Erythroblast (primary cell): Measurements from ENCODE around the gene PRKAR1B.
"Not testable (repeated sequence)": the region's sequence is repeated elsewhere in the genome, so short reads cannot be mapped to it uniquely, and the experiment has no call there.

Source experiments
- DNase-seq, 2 experiments: peaks; one replicate each; lab custom pipeline; 2025; lab: John Stamatoyannopoulos, UW
- GATA1 ChIP-seq: IDR thresholded peaks from 2 replicates; pipeline ENCODE4 v1.6.1; 2011; ENCODE audit warnings: low read depth, mild to moderate bottlenecking, control low read depth, low read length, moderate library complexity
- POLR2A ChIP-seq: IDR thresholded peaks from 2 replicates; pipeline ENCODE4 v1.6.1; 2011; ENCODE audit warnings: mild to moderate bottlenecking, low read length

The PRKAR1B gene

GRCh38 chr7:628402-628763 lies 98.7 kb downstream of the PRKAR1B start:
- no peak for DNase-seq
- TF ChIP-seq GATA1 (no peak), POLR2A (no peak)

DNA sequence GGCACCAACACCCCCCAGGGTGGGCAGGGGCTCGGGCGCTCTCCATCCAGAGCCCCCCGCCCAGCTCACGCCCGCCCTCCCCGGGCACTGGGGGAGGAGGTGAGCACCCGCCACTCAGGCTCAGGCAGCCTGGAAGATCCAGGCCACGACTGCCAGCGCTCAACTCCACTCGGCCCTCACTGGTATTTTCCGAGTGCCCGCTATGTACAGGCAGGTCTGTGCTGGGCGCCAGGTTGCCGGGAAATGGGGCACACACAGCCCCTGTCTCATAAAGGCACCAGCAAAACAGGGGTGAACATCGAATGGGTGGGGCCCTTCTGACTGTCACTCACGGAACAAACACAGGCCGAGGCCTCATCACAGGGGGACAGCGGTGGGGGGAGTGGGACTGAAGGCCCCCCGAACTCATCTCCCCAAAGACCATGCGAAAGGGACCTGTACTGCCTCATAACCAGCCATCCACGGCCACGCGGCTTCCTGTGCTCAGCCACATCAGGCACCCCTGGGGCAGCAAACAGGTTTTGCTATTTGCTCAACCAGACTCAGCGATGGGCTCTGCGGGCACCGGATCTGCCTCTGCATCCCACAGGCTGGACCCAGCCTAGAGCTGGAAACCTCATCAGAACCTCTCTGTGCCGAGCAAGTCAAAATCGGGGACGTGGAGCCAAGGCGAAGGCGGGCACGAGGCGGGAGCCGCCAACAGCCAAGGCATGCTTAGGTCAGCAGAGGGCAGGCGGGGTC lies 99.2 kb downstream of the PRKAR1B start:
- DNase-seq, result no peak
- no peak for TF ChIP-seq POLR2A
- TF ChIP-seq GATA1, result no peak

GRCh38 chr7:625376-625971 lies 101.6 kb downstream of the PRKAR1B start:
- TF ChIP-seq GATA1 (no peak), POLR2A (no peak)

DNA sequence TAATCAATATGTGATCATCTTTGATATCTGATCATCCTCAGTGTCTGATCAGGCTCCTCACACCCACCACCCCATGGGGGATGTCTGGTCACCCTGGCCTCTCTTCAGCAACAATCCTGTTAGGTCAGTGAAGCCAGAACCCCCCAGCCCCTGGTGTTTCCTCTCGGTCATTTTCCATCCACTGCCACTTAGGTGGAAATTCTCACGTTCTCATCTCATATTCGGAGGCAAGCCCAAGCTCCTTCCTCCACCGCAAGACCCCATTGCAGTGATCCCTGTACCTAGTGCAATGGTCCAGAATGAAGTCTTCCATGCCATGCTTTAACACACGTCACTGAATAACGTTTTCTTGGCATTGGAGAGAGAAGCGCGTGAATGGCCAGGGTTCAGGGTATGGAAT lies 103.6 kb downstream of the PRKAR1B start:
- TF ChIP-seq GATA1 (no peak), POLR2A (no peak)
- DNase-seq, result no peak

More at GRCh38 chr7:625376-625971, 101.6 kb downstream of the PRKAR1B start:
- peak; percentile 29 to 50 for DNase-seq

GRCh38 chr7:621572-622285 lies 105.4 kb downstream of the PRKAR1B start:
- no peak for DNase-seq
- TF ChIP-seq POLR2A, result no peak
- no peak for TF ChIP-seq GATA1

DNA sequence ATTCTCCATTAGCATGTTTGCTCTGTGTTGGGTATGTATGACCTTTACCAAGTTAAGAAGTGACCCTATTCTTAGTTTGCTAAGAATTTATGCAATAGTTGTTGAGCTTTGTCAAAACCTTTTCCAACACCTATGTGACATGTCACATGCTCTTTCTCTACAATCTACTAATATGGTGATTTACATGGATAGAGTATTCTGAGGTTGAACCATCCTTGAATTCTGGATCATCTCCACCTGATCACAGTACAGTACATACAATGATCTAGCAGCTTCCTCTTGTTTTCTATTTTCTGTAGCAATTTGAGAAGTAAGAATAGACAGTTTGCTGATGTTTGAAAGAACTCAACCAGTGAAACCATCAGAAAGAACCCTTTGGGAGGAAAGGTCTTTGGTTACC lies 106.2 kb downstream of the PRKAR1B start:
- TF ChIP-seq POLR2A (no peak), GATA1 (no peak)
- peak; percentile 17 to 19 for DNase-seq

DNA sequence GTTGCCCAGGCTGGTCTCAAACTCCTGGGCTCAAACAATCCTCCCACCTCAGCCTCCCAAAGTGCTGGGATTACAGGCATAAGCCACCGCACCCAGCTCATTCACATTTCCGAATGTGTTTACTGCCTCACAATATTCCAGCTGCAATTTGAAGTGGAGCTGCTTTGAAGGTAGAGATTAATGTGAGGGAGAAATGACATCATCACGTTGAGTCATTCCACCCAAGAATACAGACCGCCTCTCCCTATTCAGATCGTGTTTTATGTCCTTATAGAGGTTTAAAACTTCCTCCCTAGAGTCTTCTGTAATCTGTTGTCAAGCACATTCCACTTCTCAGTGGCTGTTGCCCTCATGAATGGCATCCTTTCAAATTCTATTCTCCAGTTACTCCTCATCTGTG lies 107.0 kb downstream of the PRKAR1B start:
- DNase-seq, result peak in 1 of 2 experiments; percentile 4

GRCh38 chr7:619368-619840 lies 107.7 kb downstream of the PRKAR1B start:
- DNase-seq, result no peak
- TF ChIP-seq POLR2A, result no peak

More for the DNA sequence above, 107.0 kb downstream of the PRKAR1B start:
- TF ChIP-seq POLR2A (no peak), GATA1 (no peak)

DNA sequence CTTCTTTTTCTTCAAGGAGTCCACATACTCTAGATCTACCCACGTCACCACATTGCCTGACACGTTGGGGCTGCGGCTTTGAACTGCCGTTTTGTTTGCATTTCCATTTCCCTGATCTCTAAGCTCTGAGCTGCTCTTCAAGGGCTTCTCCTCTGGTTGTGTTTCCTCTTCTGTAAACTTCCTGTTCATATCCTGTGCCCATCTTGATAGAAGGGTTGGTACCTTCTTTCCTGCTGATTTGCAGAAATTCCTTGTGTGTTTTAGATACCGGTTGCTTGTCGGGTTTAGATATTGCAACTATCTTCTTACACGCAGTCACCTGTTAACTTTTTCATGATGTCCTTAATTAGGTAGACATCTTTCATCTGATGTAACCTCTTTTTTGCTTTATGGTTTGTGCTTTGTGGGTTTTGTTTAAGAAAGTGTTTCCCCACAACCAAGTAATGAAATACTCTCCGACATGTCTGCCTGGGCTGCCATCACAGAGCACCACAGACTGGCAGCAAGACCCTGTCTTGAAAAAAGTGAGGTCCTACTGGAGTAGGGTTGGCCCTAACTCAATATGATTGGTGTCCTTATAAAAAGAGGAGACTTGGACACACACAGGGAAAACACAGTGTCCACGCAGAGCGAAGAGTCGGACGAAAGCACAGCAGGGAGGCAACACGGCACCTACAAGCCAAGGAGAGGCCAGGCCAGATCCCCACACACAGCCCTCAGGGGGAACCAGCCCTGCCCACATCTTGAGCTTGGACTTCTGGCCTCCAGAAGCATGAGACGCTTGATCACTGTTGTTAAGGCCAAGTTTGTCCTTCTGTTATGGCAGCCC lies 108.3 kb downstream of the PRKAR1B start:
- no peak for DNase-seq
- TF ChIP-seq GATA1 (no peak), POLR2A (no peak)

DNA sequence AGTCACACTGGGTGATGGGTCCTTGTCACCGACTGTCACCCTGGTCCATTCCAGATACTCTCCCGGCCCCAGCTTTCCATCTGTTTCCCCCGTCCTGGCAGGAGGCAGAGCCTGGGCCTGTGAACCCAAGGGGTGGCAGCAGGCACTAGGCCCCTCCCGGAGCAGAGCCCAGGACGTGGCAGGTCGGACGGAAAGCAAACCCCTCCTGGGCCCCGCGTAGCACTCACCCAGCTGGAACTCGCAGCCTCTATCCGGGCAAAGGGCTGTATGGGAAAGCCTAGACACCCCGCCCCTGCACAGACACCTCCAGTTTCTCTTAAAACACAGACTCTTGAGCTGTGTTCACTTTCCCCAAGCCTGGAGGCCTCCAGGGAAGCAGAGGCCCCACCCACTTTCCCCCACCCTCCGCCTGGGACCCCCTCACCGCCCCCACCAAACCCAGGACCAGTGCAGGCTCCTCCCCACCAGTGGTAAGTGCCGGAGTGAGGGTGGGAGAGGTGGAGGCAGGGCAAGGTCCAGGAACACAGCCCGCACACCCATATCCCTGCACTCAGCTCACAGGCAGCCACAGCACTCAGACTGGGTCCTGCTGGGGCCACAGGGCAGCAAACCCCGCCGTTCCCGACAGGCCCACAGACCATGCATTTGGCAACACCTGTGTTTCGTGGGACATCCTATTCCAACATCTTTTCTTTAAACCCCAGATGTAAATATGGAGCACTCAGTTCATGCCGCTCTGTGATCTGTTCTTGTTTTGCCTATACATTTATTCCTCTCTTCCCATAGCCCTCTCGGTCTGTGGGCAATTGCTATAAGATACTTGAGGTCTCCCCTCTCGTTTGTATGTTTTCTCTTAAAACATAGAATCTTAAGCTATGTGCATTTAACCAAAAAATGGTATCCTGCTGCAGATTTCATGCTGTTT lies 109.2 kb downstream of the PRKAR1B start:
- TF ChIP-seq GATA1 (no peak), POLR2A (no peak)
- no peak for DNase-seq

DNA sequence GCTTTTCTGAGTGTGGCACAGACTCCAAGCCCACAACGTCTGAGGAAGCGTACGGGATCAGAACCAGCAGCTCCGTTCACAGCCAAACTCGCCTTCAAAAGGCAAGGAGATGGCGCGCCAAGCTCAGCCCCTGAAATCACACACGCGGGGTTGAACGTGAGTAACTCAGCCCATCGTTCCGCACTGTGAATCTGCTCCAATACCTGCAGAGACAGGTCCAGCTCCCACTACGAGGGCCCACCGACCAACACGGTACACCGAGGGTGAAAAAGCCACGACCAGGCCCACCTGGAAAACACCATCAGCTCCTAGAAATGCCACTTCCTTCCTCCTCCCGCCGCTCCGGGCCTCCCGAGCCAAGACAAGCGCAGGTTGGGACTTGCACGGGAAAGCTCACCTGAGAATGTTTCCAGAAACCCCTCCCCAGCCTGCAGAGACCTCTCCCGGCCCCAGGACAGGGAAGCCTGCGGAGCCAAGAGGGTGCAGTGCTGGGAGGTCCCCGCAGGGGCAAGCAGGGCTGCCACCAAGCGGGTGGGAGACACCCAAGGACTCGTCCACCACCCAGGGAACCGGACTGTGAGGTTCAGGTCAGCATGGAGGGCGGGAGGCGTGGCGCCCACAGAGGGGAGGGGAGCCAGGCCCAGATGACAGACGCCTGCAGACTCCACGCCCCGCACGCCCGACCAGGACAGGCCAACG lies 113.5 kb downstream of the PRKAR1B start:
- DNase-seq, result no peak
- TF ChIP-seq POLR2A (no peak), GATA1 (no peak)

DNA sequence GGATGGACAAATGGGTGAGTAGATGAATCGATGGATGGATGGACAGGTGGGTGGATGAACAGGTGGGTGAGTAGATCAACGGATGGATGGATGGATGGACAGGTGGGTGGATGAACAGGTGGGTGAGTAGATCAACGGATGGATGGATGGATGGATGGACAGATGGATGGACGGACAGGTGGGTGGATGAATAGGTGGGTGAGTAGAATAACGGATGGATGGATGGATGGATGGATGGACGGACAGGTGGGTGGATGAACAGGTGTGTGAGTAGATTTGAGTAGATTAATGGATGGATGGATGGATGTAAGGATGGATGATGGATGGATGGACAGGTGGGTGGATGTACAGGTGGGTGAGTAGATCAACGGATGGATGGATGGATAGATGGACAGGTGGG lies 115.2 kb downstream of the PRKAR1B start:
- not testable (repeated sequence) for DNase-seq
